GM12878 (cell line): ENCODE measurements around the gene ACER3. TPM values are rescaled to one million over a fixed set of nuclear protein-coding genes. Genes with fewer than 3 reads are reported as not detected.

Source experiments
- BHLHE40 ChIP-seq, 2 experiments: fragments of 450-650 bp in 1 of 2; IDR thresholded peaks; 2 replicates each; pipeline ENCODE4 v1.6.1; 2011 to 2017; ENCODE audit warnings: low read depth in 2 of 2, borderline replicate concordance in 1 of 2, improper control_type of control experiment in 1 of 2, low read length in 1 of 2, mild to moderate bottlenecking in 1 of 2
- EP300 ChIP-seq, 2 experiments: fragments of 150-350 bp in 1 of 2; IDR thresholded peaks; 2 replicates each; pipeline ENCODE4 v1.6.1; 2011 to 2012; ENCODE audit warnings: low read depth in 2 of 2, low read length in 2 of 2, borderline replicate concordance in 1 of 2, improper control_type of control experiment in 1 of 2, inconsistent platforms in 1 of 2; ENCODE audit not compliant: control insufficient read depth in 1 of 2
- FOXK2 ChIP-seq: fragments of 450-650 bp; IDR thresholded peaks from 2 replicates; pipeline ENCODE4 v1.6.1; 2017; ENCODE audit warnings: mild to moderate bottlenecking, moderate library complexity
- HDAC6 ChIP-seq: fragments of 200-600 bp; sonication (generic); IDR thresholded peaks from one replicate; pipeline ENCODE4 v1.8.0; 2017; ENCODE audit warnings: antibody characterized with exemption; ENCODE audit not compliant: unreplicated experiment
- HDGF ChIP-seq: fragments of 450-650 bp; IDR thresholded peaks from 2 replicates; pipeline ENCODE4 v1.6.1; 2016; ENCODE audit warnings: antibody characterized with exemption
- JUNB ChIP-seq: IDR thresholded peaks from 2 replicates; pipeline ENCODE4 v1.6.1; 2016; ENCODE audit warnings: antibody characterized with exemption, mild to moderate bottlenecking
- NFYB ChIP-seq: IDR thresholded peaks from 2 replicates; pipeline ENCODE4 v1.6.1; 2011; ENCODE audit warnings: low read depth, mild to moderate bottlenecking, low read length, improper control_type of control experiment, moderate library complexity; ENCODE audit not compliant: insufficient read depth
- NRF1 ChIP-seq: conservative IDR thresholded peaks from 2 replicates; pipeline ENCODE4 v1.6.1; 2011; ENCODE audit warnings: mild to moderate bottlenecking, low read depth, low read length, improper control_type of control experiment
- POLR2A ChIP-seq: IDR thresholded peaks from 2 replicates; pipeline ENCODE4 v1.6.1; 2011; ENCODE audit warnings: low read depth, mild to moderate bottlenecking, low read length
- POLR2AphosphoS2 ChIP-seq: IDR thresholded peaks from 2 replicates; pipeline ENCODE4 v1.6.1; 2011; ENCODE audit warnings: low read depth, mild to moderate bottlenecking, low read length, improper control_type of control experiment, moderate library complexity
- RAD21 ChIP-seq: IDR thresholded peaks from 2 replicates; pipeline ENCODE4 v1.6.1; 2011; ENCODE audit warnings: mild to moderate bottlenecking, low read depth, low read length, moderate library complexity; ENCODE audit not compliant: insufficient read depth
- RB1 ChIP-seq: fragments of 450-650 bp; formaldehyde crosslinking; IDR thresholded peaks from 2 replicates; pipeline ENCODE4 v1.6.1; 2017; ENCODE audit warnings: mild to moderate bottlenecking, borderline replicate concordance
- RELB ChIP-seq: fragments of 450-650 bp; IDR thresholded peaks from 2 replicates; pipeline ENCODE4 v1.6.1; 2017; ENCODE audit warnings: low read depth, mild to moderate bottlenecking, moderate library complexity
- SREBF1 ChIP-seq: IDR thresholded peaks from 2 replicates; pipeline ENCODE4 v1.6.1; 2012; ENCODE audit warnings: mild to moderate bottlenecking, low read length
- TCF3 ChIP-seq: IDR thresholded peaks from 2 replicates; pipeline ENCODE4 v1.6.1; 2012; ENCODE audit warnings: low read depth, mild to moderate bottlenecking, low read length, borderline replicate concordance; ENCODE audit not compliant: insufficient read depth
- ZNF207 ChIP-seq: fragments of 450-650 bp; IDR thresholded peaks from 2 replicates; pipeline ENCODE4 v1.6.1; 2014; ENCODE audit warnings: antibody characterized with exemption, mild to moderate bottlenecking, borderline replicate concordance
- ZNF24 ChIP-seq: fragments of 450-650 bp; IDR thresholded peaks from 2 replicates; pipeline ENCODE4 v1.6.1; 2017; ENCODE audit warnings: antibody characterized with exemption, mild to moderate bottlenecking
- ZNF274 ChIP-seq: IDR thresholded peaks from one replicate; pipeline ENCODE4 v1.8.0; 2011; ENCODE audit not compliant: insufficient read length, insufficient read depth
- ZSCAN29 ChIP-seq: fragments of 450-650 bp; IDR thresholded peaks from 2 replicates; pipeline ENCODE4 v1.6.1; 2017; ENCODE audit warnings: mild to moderate bottlenecking, moderate library complexity
- polyA plus RNA-seq, 11 experiments: library from polyadenylated mRNA; depleted of rRNA in 4 of 11; unstranded in 6 of 11; stranded (reverse) in 5 of 11; fragments of >200 nt; fragmentation: Nextera tagmentation in 4 of 11; fragmentation: Illumina TruSeq in 1 of 11; extraction: Ambion mirVana in 4 of 11; extraction: Trizol in 1 of 11; gene quantifications; 1 replicate in 1 of 11; 2 replicates in 10 of 11; pipeline versions ENCODE4 v1.2.1 to v1.2.3, GENCODE V29; 2011 to 2016; ENCODE audit warnings: inconsistent platforms in 2 of 11, missing spikeins in 2 of 11, low read depth in 1 of 11
- total RNA-seq, 4 experiments: library from RNA; depleted of rRNA in 3 of 4; stranded (reverse); fragments of >200 nt in 3 of 4; fragmentation: Illumina TruSeq in 1 of 4; extraction: Trizol in 1 of 4; gene quantifications; 2 replicates each; pipeline versions ENCODE4 v1.2.1 to v1.2.3, GENCODE V29; 2013 to 2021
- TF ChIP-seq, protein P1 (sequence below): fragments of 450-650 bp; IDR thresholded peaks from 2 replicates; pipeline ENCODE4 v1.6.1; 2017; ENCODE audit warnings: borderline replicate concordance
- TF ChIP-seq, protein P2 (sequence below): fragments of 450-650 bp; IDR thresholded peaks from 2 replicates; pipeline ENCODE4 v1.6.1; 2017; ENCODE audit warnings: mild to moderate bottlenecking
- TF ChIP-seq, protein P3 (sequence below): fragments of 450-650 bp; formaldehyde crosslinking; IDR thresholded peaks from 2 replicates; pipeline ENCODE4 v1.4.0; 2020; ENCODE audit warnings: mild to moderate bottlenecking, moderate library complexity

The ACER3 gene
- total and polyA plus RNA-seq, 10 of the 15 experiments (the other 5 are each of a cell fraction or from before 2014, with no cell fraction given), result 2.8 to 17.4 (median 10.3) TPM

DNA sequence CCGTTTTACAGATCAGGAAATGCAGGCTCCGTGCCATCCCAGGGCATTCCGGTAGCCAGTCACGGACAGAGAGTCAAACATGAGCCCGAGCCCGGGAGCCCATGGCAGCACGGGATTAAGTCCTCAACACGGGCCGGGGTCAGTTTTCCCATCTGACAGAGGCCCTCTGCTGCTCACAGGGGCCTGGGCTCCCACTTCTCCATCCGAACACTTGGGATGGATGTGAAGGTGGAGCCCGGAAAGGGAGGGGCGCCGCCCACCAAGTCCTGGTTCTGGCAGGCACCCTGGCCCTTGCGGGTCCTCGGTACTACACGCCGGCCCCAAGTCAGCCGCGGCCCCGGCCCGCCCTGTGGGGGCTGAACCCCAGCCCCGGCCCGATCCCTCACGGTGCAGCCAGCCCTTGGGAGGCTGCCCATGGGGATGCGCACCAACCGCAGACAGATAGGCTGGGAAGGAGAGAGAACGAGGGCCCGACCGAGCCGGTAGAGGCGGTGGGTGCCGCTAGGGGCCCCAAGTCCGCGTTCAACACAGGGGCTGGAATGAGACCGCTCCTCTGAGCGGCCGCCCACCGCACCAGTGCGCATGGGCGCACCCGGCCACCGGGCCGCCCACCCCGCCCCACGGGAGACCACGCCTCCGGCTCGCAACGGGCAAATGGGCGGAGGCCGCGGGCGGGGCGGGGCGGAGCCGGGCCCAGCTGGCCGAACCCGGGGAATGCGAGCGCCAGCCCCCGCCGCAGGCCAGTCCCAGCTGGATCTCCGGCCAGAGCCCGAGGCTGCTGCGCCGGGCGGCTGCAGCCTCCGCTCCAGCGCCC is 205.7 kb downstream of the ACER3 start, which contains the start of gene CAPN5 (continued):
- TF ChIP-seq, protein P1, sequence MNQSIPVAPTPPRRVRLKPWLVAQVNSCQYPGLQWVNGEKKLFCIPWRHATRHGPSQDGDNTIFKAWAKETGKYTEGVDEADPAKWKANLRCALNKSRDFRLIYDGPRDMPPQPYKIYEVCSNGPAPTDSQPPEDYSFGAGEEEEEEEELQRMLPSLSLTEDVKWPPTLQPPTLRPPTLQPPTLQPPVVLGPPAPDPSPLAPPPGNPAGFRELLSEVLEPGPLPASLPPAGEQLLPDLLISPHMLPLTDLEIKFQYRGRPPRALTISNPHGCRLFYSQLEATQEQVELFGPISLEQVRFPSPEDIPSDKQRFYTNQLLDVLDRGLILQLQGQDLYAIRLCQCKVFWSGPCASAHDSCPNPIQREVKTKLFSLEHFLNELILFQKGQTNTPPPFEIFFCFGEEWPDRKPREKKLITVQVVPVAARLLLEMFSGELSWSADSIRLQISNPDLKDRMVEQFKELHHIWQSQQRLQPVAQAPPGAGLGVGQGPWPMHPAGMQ, result no peak
- TF ChIP-seq ZNF24 (no peak), ZNF207 (0 out of 2 replicates have a peak, but pooled peaks have one; percentile 38), ZSCAN29 (no peak), HDAC6 (no peak), SREBF1 (no peak), POLR2AphosphoS2 (no peak), NRF1 (0 out of 2 replicates have a peak, but pooled peaks have one; percentile 24), RAD21 (no peak), FOXK2 (no peak), HDGF (peak; percentile 75; the same call in 1 of the 2 replicates), JUNB (no peak), RB1 (peak; percentile 40; the same call in 1 of the 2 replicates), TCF3 (peak; percentile 75), EP300 (IDR thresholded peaks at IDR 0.05; ENCODE audit: borderline replicate concordance in 1 of 2, control insufficient read depth in 1 of 2, low read depth in 2 of 2, low read length in 2 of 2) (no peak), ZNF274 (no peak), POLR2A (peak; percentile 59), NFYB (no peak), BHLHE40 (IDR thresholded peaks at IDR 0.05; ENCODE audit: borderline replicate concordance in 1 of 2, low read depth in 2 of 2, low read length in 1 of 2) (peak in 1 of 2 experiments; percentile 45; a peak in 2 of 4 replicates), RELB (no peak)
- TF ChIP-seq, protein P2, sequence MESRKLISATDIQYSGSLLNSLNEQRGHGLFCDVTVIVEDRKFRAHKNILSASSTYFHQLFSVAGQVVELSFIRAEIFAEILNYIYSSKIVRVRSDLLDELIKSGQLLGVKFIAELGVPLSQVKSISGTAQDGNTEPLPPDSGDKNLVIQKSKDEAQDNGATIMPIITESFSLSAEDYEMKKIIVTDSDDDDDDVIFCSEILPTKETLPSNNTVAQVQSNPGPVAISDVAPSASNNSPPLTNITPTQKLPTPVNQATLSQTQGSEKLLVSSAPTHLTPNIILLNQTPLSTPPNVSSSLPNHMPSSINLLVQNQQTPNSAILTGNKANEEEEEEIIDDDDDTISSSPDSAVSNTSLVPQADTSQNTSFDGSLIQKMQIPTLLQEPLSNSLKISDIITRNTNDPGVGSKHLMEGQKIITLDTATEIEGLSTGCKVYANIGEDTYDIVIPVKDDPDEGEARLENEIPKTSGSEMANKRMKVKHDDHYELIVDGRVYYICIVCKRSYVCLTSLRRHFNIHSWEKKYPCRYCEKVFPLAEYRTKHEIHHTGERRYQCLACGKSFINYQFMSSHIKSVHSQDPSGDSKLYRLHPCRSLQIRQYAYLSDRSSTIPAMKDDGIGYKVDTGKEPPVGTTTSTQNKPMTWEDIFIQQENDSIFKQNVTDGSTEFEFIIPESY, result no peak
- TF ChIP-seq, protein P3, sequence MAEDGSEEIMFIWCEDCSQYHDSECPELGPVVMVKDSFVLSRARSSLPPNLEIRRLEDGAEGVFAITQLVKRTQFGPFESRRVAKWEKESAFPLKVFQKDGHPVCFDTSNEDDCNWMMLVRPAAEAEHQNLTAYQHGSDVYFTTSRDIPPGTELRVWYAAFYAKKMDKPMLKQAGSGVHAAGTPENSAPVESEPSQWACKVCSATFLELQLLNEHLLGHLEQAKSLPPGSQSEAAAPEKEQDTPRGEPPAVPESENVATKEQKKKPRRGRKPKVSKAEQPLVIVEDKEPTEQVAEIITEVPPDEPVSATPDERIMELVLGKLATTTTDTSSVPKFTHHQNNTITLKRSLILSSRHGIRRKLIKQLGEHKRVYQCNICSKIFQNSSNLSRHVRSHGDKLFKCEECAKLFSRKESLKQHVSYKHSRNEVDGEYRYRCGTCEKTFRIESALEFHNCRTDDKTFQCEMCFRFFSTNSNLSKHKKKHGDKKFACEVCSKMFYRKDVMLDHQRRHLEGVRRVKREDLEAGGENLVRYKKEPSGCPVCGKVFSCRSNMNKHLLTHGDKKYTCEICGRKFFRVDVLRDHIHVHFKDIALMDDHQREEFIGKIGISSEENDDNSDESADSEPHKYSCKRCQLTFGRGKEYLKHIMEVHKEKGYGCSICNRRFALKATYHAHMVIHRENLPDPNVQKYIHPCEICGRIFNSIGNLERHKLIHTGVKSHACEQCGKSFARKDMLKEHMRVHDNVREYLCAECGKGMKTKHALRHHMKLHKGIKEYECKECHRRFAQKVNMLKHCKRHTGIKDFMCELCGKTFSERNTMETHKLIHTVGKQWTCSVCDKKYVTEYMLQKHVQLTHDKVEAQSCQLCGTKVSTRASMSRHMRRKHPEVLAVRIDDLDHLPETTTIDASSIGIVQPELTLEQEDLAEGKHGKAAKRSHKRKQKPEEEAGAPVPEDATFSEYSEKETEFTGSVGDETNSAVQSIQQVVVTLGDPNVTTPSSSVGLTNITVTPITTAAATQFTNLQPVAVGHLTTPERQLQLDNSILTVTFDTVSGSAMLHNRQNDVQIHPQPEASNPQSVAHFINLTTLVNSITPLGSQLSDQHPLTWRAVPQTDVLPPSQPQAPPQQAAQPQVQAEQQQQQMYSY (CRISPR knock-in tag), result no peak
